Neural progenitor cell (in vitro differentiated cells): ENCODE results near the gene CDCA8. TPM values are rescaled to one million over a fixed set of nuclear protein-coding genes. Genes with fewer than 3 reads are reported as not detected.
"Not testable (repeated sequence)": the region's sequence is repeated elsewhere in the genome, so short reads cannot be mapped to it uniquely, and the experiment has no call there.

Source experiments
- DNase-seq: peaks from one replicate; pipeline ENCODE4 v3.0.0-alpha.2; 2016; ENCODE audit warnings: low spot score
- H2AFZ ChIP-seq: fragments of 200-600 bp; sonication (generic); replicated peaks from 2 replicates; pipeline ENCODE4 v1.6.1; 2016; ENCODE audit warnings: antibody characterized with exemption
- H3F3A ChIP-seq: fragments of 200-600 bp; sonication (generic); 2 replicates; pipeline ENCODE4 v1.6.1; 2016; ENCODE audit warnings: antibody characterized with exemption, low read depth
- H3K27ac ChIP-seq: fragments of 200-600 bp; sonication (generic); 2 replicates; pipeline ENCODE4 v1.5.1; 2016; ENCODE audit warnings: mild to moderate bottlenecking
- H3K27me3 ChIP-seq: fragments of 200-600 bp; sonication (generic); 2 replicates; pipeline ENCODE4 v1.6.1; 2016; ENCODE audit warnings: mild to moderate bottlenecking, moderate library complexity
- H3K36me3 ChIP-seq: fragments of 200-600 bp; sonication (generic); 2 replicates; pipeline ENCODE4 v1.5.1; 2016
- H3K4me1 ChIP-seq: fragments of 200-600 bp; sonication (generic); 2 replicates; pipeline ENCODE4 v1.6.1; 2016; ENCODE audit warnings: mixed run types
- H3K4me2 ChIP-seq: fragments of 200-600 bp; sonication (generic); 2 replicates; pipeline ENCODE4 v1.6.1; 2016
- H3K4me3 ChIP-seq: fragments of 200-600 bp; sonication (generic); 2 replicates; pipeline ENCODE4 v1.5.1; 2016
- H3K79me2 ChIP-seq: fragments of 200-600 bp; sonication (generic); 2 replicates; pipeline ENCODE4 v1.6.1; 2016; ENCODE audit warnings: low read depth
- H3K9ac ChIP-seq: fragments of 200-600 bp; sonication (generic); 2 replicates; pipeline ENCODE4 v1.6.1; 2016
- H3K9me3 ChIP-seq: fragments of 200-600 bp; sonication (generic); 2 replicates; pipeline ENCODE4 v1.5.1; 2016; ENCODE audit warnings: low read depth
- H4K20me1 ChIP-seq: fragments of 200-600 bp; sonication (generic); 2 replicates; pipeline ENCODE4 v1.6.1; 2016; ENCODE audit warnings: low read depth
- H3K27ac Mint-ChIP-seq: 3 replicates; pipeline ENCODE4 v1.8.0; 2021; ENCODE audit warnings: mixed read lengths
- H3K27me3 Mint-ChIP-seq: 2 replicates; pipeline ENCODE4 v1.8.0; 2022; ENCODE audit warnings: low read depth, mild to moderate bottlenecking, inconsistent platforms, moderate library complexity, mixed read lengths; ENCODE audit not compliant: insufficient read depth
- H3K36me3 Mint-ChIP-seq: 3 replicates; pipeline ENCODE4 v1.8.0; 2021; ENCODE audit warnings: mixed read lengths
- H3K4me1 Mint-ChIP-seq: 3 replicates; pipeline ENCODE4 v1.8.0; 2021; ENCODE audit warnings: mixed read lengths
- H3K4me3 Mint-ChIP-seq: 3 replicates; pipeline ENCODE4 v1.8.0; 2021; ENCODE audit warnings: mild to moderate bottlenecking, moderate library complexity, mixed read lengths
- H3K9me3 Mint-ChIP-seq: 3 replicates; pipeline ENCODE4 v1.8.0; 2020; ENCODE audit warnings: mixed read lengths
- EZH2 ChIP-seq: fragments of 200-600 bp; sonication (generic); IDR thresholded peaks from 2 replicates; pipeline ENCODE4 v1.6.1; 2017; ENCODE audit warnings: antibody characterized with exemption, mild to moderate bottlenecking, moderate library complexity
- EZH2phosphoT487 ChIP-seq: fragments of 200-600 bp; sonication (generic); IDR thresholded peaks from 2 replicates; pipeline ENCODE4 v1.6.1; 2017; ENCODE audit warnings: antibody characterized with exemption
- total RNA-seq: library from RNA; depleted of rRNA; stranded (reverse); fragments of >200 nt; gene quantifications from 2 replicates; pipeline ENCODE4 v1.2.3, GENCODE V29; 2015; ENCODE audit warnings: low replicate concordance
- TF ChIP-seq, protein P1 (sequence below): fragments of 200-600 bp; sonication (generic); IDR thresholded peaks from 2 replicates; pipeline ENCODE4 v1.5.1; 2017; ENCODE audit warnings: antibody characterized with exemption, mild to moderate bottlenecking

Gene CDCA8
- total RNA-seq, 1 donor from 2014 or later, result 49.3 TPM

DNA sequence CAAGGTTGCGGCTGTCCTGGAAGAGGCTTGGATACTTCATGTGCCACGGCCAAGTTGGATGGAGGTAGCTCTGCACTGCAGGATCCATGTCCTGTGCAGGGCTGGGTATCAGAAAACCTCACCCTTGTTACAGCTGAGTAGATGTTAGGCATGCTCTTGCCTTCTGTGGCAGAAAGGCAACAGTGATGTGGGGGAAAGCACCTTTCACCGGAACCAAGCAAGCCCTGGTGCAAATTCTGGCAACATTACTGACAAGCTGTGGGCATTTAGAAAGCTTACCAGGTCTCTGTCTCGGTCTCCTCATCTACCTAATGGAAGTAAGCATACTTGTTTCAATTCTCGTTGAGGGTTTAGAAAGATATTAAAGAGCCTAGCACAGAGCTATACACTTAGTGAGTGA, 14.5 kb upstream of the CDCA8 start:
- no peaks in the 10 kb centered on the region for H4K20me1 ChIP-seq

DNA sequence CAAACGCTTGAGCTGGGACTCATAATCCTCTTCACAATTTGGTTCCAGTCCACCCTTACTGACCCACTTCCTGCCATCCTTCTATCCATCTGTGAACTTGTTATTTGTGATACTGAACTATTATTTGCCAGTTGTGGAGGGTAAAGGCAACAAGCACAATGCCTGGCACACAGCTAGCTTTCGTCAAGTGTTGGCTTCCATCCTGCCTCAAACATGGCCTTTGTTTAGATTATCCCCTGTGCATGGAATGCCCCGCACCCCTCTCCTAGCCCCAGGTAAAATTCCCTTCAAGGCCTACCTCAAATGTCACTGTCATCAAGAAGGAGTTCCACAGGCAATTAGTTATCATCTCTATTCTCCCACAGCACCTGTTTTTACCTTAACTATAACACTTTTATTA, 11.4 kb upstream of the CDCA8 start:
- H3K4me1 ChIP-seq, result no peaks in the 10 kb centered on the region
- H3K36me3 ChIP-seq, result peaks cover 6% of the 10 kb centered on the region
- H3K4me3 ChIP-seq, result no peak overlapping the region
- no peak overlapping the region for H2AFZ ChIP-seq
- TF ChIP-seq EZH2phosphoT487, result no peak
- TF ChIP-seq, protein P1, sequence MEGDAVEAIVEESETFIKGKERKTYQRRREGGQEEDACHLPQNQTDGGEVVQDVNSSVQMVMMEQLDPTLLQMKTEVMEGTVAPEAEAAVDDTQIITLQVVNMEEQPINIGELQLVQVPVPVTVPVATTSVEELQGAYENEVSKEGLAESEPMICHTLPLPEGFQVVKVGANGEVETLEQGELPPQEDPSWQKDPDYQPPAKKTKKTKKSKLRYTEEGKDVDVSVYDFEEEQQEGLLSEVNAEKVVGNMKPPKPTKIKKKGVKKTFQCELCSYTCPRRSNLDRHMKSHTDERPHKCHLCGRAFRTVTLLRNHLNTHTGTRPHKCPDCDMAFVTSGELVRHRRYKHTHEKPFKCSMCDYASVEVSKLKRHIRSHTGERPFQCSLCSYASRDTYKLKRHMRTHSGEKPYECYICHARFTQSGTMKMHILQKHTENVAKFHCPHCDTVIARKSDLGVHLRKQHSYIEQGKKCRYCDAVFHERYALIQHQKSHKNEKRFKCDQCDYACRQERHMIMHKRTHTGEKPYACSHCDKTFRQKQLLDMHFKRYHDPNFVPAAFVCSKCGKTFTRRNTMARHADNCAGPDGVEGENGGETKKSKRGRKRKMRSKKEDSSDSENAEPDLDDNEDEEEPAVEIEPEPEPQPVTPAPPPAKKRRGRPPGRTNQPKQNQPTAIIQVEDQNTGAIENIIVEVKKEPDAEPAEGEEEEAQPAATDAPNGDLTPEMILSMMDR, result no peak
- no peak for TF ChIP-seq EZH2
- Mint-ChIP-seq H3K27me3 (peaks cover 4% of the 10 kb centered on the region), H3K4me1 (peaks cover 18% of the 10 kb centered on the region), H3K36me3 (peaks cover 13% of the 10 kb centered on the region), H3K9me3 (no peaks in the 10 kb centered on the region), H3K27ac (peak overlapping the region; percentile 35), H3K4me3 (no peak overlapping the region)
- no peaks in the 10 kb centered on the region for H4K20me1 ChIP-seq
- no peak overlapping the region for H3K27ac ChIP-seq
- H3K4me2 ChIP-seq, result no peak overlapping the region
- H3F3A ChIP-seq, result peaks cover 12% of the 10 kb centered on the region
- DNase-seq, result no peak
- no peaks in the 10 kb centered on the region for H3K79me2 ChIP-seq
- H3K9ac ChIP-seq, result no peak overlapping the region
- H3K9me3 ChIP-seq, result no peaks in the 10 kb centered on the region
- H3K27me3 ChIP-seq, result no peaks in the 10 kb centered on the region

More for the DNA sequence above, 14.5 kb upstream of the CDCA8 start:
- no peak overlapping the region for H2AFZ ChIP-seq
- no peak for DNase-seq
- H3K9me3 ChIP-seq, result no peaks in the 10 kb centered on the region
- H3K36me3 ChIP-seq, result peaks cover 6% of the 10 kb centered on the region
- H3F3A ChIP-seq, result peaks cover 4% of the 10 kb centered on the region
- Mint-ChIP-seq H3K36me3 (peaks cover 7% of the 10 kb centered on the region), H3K9me3 (no peaks in the 10 kb centered on the region), H3K27ac (no peak overlapping the region), H3K4me1 (peaks cover 24% of the 10 kb centered on the region), H3K27me3 (peaks cover 2% of the 10 kb centered on the region), H3K4me3 (no peak overlapping the region)
- H3K27ac ChIP-seq, result no peak overlapping the region
- TF ChIP-seq, protein P1, result no peak
- TF ChIP-seq EZH2phosphoT487 (no peak), EZH2 (no peak)
- H3K4me3 ChIP-seq, result no peak overlapping the region
- no peaks in the 10 kb centered on the region for H3K27me3 ChIP-seq
- H3K4me1 ChIP-seq, result no peaks in the 10 kb centered on the region
- H3K4me2 ChIP-seq, result no peak overlapping the region
- H3K9ac ChIP-seq, result no peak overlapping the region
- H3K79me2 ChIP-seq, result no peaks in the 10 kb centered on the region

DNA sequence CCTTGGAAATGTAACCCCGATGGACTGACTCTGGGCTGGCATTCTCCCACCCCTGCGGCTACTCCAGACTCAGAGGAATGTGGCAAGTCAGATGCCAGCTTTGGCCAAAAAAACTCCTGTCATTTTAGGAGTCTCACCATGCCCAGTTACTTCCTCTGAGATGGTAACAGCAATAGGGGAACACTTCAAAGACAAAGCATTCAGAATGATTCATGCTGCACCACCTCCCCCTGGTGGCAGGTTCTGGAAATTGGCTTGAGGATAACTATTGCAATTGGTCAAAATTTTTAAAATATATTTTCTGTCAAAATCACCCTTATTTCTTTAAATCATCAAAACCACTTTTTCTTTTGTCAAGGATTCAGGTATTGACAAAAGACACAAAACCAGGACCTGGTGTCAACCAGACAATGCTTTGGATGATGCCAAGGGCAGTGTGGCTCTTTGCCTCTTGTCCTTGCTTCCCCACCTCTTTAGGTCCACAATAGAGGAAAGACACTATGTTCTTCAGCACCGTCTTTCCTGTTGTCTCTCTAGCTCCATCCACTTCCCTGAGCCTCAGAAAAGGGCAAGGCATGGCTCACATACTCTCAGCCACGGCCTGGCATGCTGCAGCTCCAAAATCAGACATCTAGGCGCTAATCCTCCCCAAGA, 9.9 kb upstream of the CDCA8 start:
- Histone ChIP-seq H3K4me2 (no peak overlapping the region), H3F3A (peaks cover 12% of the 10 kb centered on the region), H3K79me2 (no peaks in the 10 kb centered on the region), H3K4me1 (no peaks in the 10 kb centered on the region), H3K27ac (no peak overlapping the region), H3K36me3 (peaks cover 6% of the 10 kb centered on the region), H3K9me3 (no peaks in the 10 kb centered on the region), H4K20me1 (no peaks in the 10 kb centered on the region), H3K9ac (no peak overlapping the region), H3K27me3 (no peaks in the 10 kb centered on the region), H3K4me3 (no peak overlapping the region), H2AFZ (no peak overlapping the region)
- Mint-ChIP-seq H3K4me3 (no peak overlapping the region), H3K36me3 (peaks cover 13% of the 10 kb centered on the region), H3K27ac (peak overlapping the region; percentile 4), H3K4me1 (peaks cover 6% of the 10 kb centered on the region), H3K9me3 (no peaks in the 10 kb centered on the region), H3K27me3 (peaks cover 5% of the 10 kb centered on the region)
- peak; percentile 77 for DNase-seq
- TF ChIP-seq, protein P1, result peak; percentile 99
- no peak for TF ChIP-seq EZH2

DNA sequence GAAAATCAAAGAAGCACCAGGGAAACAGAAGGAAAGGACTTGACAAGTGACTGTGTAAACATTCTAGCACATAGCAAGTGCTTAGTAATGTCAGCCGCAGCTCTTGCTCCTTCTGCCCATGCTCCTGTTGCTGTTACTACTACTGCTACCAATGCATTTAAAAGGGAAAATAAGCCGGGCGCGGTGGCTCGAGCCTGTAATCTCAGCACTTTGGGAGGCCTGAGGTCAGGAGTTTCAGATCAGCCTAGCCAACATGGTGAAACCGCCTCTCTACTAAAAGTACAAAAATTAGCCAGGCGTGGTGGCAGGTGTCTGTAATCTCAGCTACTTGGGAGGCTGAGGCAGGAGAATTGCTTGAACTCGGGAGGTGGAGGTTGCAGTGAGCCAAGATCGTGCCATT, 8.1 kb upstream of the CDCA8 start:
- H4K20me1 ChIP-seq, H3K27me3 ChIP-seq, H3K27ac Mint-ChIP-seq, H3K4me1 ChIP-seq, H3K4me3 Mint-ChIP-seq, H3K9me3 ChIP-seq, DNase-seq, H3K9ac ChIP-seq, H3K4me2 ChIP-seq, H3K36me3 ChIP-seq, H3K9me3 Mint-ChIP-seq, H3K4me3 ChIP-seq, H2AFZ ChIP-seq, H3K27me3 Mint-ChIP-seq, H3K27ac ChIP-seq: not testable (repeated sequence)
- Histone ChIP-seq H3F3A (peaks cover 12% of the 10 kb centered on the region), H3K79me2 (peaks cover 13% of the 10 kb centered on the region)
- Mint-ChIP-seq H3K4me1 (peaks cover 13% of the 10 kb centered on the region), H3K36me3 (peaks cover 16% of the 10 kb centered on the region)
